ENCODE data around the gene BCKDHB.
"Not testable (repeated sequence)": the region's sequence is repeated elsewhere in the genome, so short reads cannot be mapped to it uniquely, and the experiment has no call there.

- TF ChIP-seq CTCF (IDR thresholded peaks at IDR 0.05); EP300 (IDR thresholded peaks at IDR 0.05; ENCODE audit: low read depth); POLR2A (IDR thresholded peaks at IDR 0.05): not testable (repeated sequence)
These were observed 36.0 kb upstream of the BCKDHB start for GRCh38 chr6:80070431-80070830.
